GM23338 (cell line): ENCODE results near the gene CD82. TPM values are rescaled to one million over a fixed set of nuclear protein-coding genes. Genes with fewer than 3 reads are reported as not detected.
A peak's percentile ranks its signal among the peaks of the same experiment; 100 is the strongest.

Experiments
- ATAC-seq: fragments of 200-7000 bp; cut with Tn5 transposase; 3 replicates; pipeline ENCODE4 v1.9.1; 2020
- DNase-seq: peaks from one replicate; pipeline ENCODE4 v3.0.0-alpha.2; 2015; ENCODE audit warnings: low spot score
- H2AFZ ChIP-seq: fragments of 200-600 bp; sonication (generic); 2 replicates; pipeline ENCODE4 v1.8.0; 2016; ENCODE audit warnings: antibody characterized with exemption, mild to moderate bottlenecking, moderate library complexity
- H3F3A ChIP-seq: fragments of 200-600 bp; sonication (generic); replicated peaks from 2 replicates; pipeline ENCODE4 v1.8.0; 2017; ENCODE audit warnings: antibody characterized with exemption, mixed run types, low read depth
- H3K27ac ChIP-seq: fragments of 200-600 bp; sonication (generic); 2 replicates; pipeline ENCODE4 v1.6.1; 2016; ENCODE audit warnings: low read depth
- H3K27me3 ChIP-seq: fragments of 200-600 bp; sonication (generic); 2 replicates; pipeline ENCODE4 v1.8.0; 2016; ENCODE audit warnings: mild to moderate bottlenecking, mixed run types, moderate library complexity; ENCODE audit not compliant: insufficient read depth
- H3K36me3 ChIP-seq: fragments of 200-600 bp; sonication (generic); 2 replicates; pipeline ENCODE4 v1.8.0; 2016; ENCODE audit warnings: mild to moderate bottlenecking; ENCODE audit not compliant: insufficient read depth
- H3K4me1 ChIP-seq: fragments of 200-600 bp; sonication (generic); 2 replicates; pipeline ENCODE4 v1.8.0; 2016; ENCODE audit warnings: mild to moderate bottlenecking, moderate library complexity; ENCODE audit not compliant: insufficient read depth
- H3K4me2 ChIP-seq: fragments of 200-600 bp; sonication (generic); 2 replicates; pipeline ENCODE4 v1.7.1; 2017; ENCODE audit warnings: mixed run types
- H3K4me3 ChIP-seq: fragments of 200-600 bp; sonication (generic); 2 replicates; pipeline ENCODE4 v1.6.1; 2016; ENCODE audit warnings: mixed run types
- H3K79me2 ChIP-seq: fragments of 200-600 bp; sonication (generic); replicated peaks from 2 replicates; pipeline ENCODE4 v1.8.0; 2017; ENCODE audit warnings: mild to moderate bottlenecking; ENCODE audit not compliant: insufficient read depth
- H3K9me2 ChIP-seq: fragments of 200-600 bp; sonication (generic); 2 replicates; pipeline ENCODE4 v1.8.0; 2017; ENCODE audit not compliant: insufficient read depth
- H4K20me1 ChIP-seq: fragments of 200-600 bp; sonication (generic); replicated peaks from 2 replicates; pipeline ENCODE4 v1.8.0; 2017; ENCODE audit warnings: mild to moderate bottlenecking; ENCODE audit not compliant: insufficient read depth
- H3K27ac Mint-ChIP-seq: 2 replicates; pipeline ENCODE4 v1.8.0; 2020; ENCODE audit warnings: inconsistent platforms, mild to moderate bottlenecking, moderate library complexity, mixed read lengths
- H3K27me3 Mint-ChIP-seq: 3 replicates; pipeline ENCODE4 v1.8.0; 2022; ENCODE audit warnings: low read depth, mild to moderate bottlenecking, moderate library complexity, mixed read lengths, inconsistent platforms; ENCODE audit not compliant: insufficient read depth, poor library complexity
- H3K36me3 Mint-ChIP-seq: 3 replicates; pipeline ENCODE4 v1.8.0; 2021; ENCODE audit warnings: low read depth, mild to moderate bottlenecking, inconsistent platforms, moderate library complexity, mixed read lengths
- H3K4me1 Mint-ChIP-seq: 3 replicates; pipeline ENCODE4 v1.8.0; 2020; ENCODE audit warnings: mild to moderate bottlenecking, inconsistent platforms, mixed read lengths
- H3K4me3 Mint-ChIP-seq: 3 replicates; pipeline ENCODE4 v1.8.0; 2021; ENCODE audit warnings: moderate library complexity, mild to moderate bottlenecking, inconsistent platforms, mixed read lengths
- H3K9me3 Mint-ChIP-seq: 3 replicates; pipeline ENCODE4 v1.8.0; 2020; ENCODE audit warnings: moderate library complexity, mild to moderate bottlenecking, inconsistent platforms, mixed read lengths
- CREB1 ChIP-seq: fragments of 250-450 bp; sonication (Bioruptor Pico); IDR thresholded peaks from 2 replicates; pipeline ENCODE4 v1.5.0; 2020; ENCODE audit warnings: low read depth, mild to moderate bottlenecking, moderate library complexity
- CTCF ChIP-seq, 2 experiments: fragments of 200-600 bp in 1 of 2; sonication (generic) in 1 of 2; conservative IDR thresholded peaks; 2 replicates each; pipeline versions ENCODE4 v1.5.1 to v1.6.1; 2016 to 2017; ENCODE audit warnings: antibody characterized with exemption in 2 of 2, low read depth in 2 of 2, mild to moderate bottlenecking in 2 of 2, moderate library complexity in 1 of 2
- ETS1 ChIP-seq: IDR thresholded peaks from 2 replicates; pipeline ENCODE4 v1.6.1; 2016; ENCODE audit warnings: antibody characterized with exemption
- EZH2 ChIP-seq: fragments of 200-600 bp; sonication (generic); IDR thresholded peaks from one replicate; pipeline ENCODE4 v1.8.0; 2017; ENCODE audit warnings: antibody characterized with exemption, mild to moderate bottlenecking, low read depth; ENCODE audit not compliant: unreplicated experiment
- EZH2phosphoT487 ChIP-seq: fragments of 200-600 bp; sonication (generic); IDR thresholded peaks from one replicate; pipeline ENCODE4 v1.8.1; 2018; ENCODE audit warnings: antibody characterized with exemption; ENCODE audit not compliant: unreplicated experiment
- JUNB ChIP-seq: IDR thresholded peaks from one replicate; pipeline ENCODE4 v1.6.1; 2016; ENCODE audit warnings: antibody characterized with exemption; ENCODE audit not compliant: unreplicated experiment
- NANOG ChIP-seq: IDR thresholded peaks from 2 replicates; pipeline ENCODE4 v1.6.1; 2016; ENCODE audit warnings: antibody characterized with exemption, borderline replicate concordance
- POLR2AphosphoS5 ChIP-seq: IDR thresholded peaks from 2 replicates; pipeline ENCODE4 v1.6.1; 2016; ENCODE audit warnings: antibody characterized with exemption, low read depth
- REST ChIP-seq: IDR thresholded peaks from one replicate; pipeline ENCODE4 v1.6.1; 2018; ENCODE audit warnings: antibody characterized with exemption; ENCODE audit not compliant: unreplicated experiment
- STAT1 ChIP-seq: IDR thresholded peaks from one replicate; pipeline ENCODE4 v1.6.1; 2016; ENCODE audit warnings: antibody characterized with exemption; ENCODE audit not compliant: unreplicated experiment
- ZNF114 ChIP-seq: fragments of 250-450 bp; sonication (Bioruptor Pico); IDR thresholded peaks from 2 replicates; pipeline ENCODE4 v1.5.0; 2020; ENCODE audit warnings: mild to moderate bottlenecking, moderate library complexity
- ZNF331 ChIP-seq: fragments of 250-450 bp; sonication (Bioruptor Pico); IDR thresholded peaks from 2 replicates; pipeline ENCODE4 v1.5.0; 2020; ENCODE audit warnings: low read depth, mild to moderate bottlenecking, moderate library complexity
- ZNF462 ChIP-seq: fragments of 250-450 bp; sonication (Bioruptor Pico); IDR thresholded peaks from 2 replicates; pipeline ENCODE4 v1.5.0; 2020; ENCODE audit warnings: mild to moderate bottlenecking, moderate library complexity
- polyA plus RNA-seq: library from polyadenylated mRNA; unstranded; fragments of >200 nt; fragmentation: Nextera tagmentation; extraction: Ambion mirVana; gene quantifications from 2 replicates; pipeline ENCODE4 v1.2.1, GENCODE V29; 2016
- total RNA-seq: library from RNA; depleted of rRNA; stranded (reverse); fragments of >200 nt; shearing (Covaris generic); gene quantifications from 2 replicates; pipeline ENCODE4 v1.2.3, GENCODE V29; 2014

CD82 gene
- total and polyA plus RNA-seq, 2 experiments from 2014 or later = 4.4 to 4.9 TPM

- Mint-ChIP-seq H3K27me3 (peaks cover 22% of the 10 kb centered on the region), H3K9me3 (no peaks in the 10 kb centered on the region), H3K4me1 (peaks cover 29% of the 10 kb centered on the region), H3K4me3 (no peak overlapping the region), H3K27ac (no peak overlapping the region), H3K36me3 (no peaks in the 10 kb centered on the region; the same call in 2 of the 3 replicates)
- Histone ChIP-seq H3K4me2 (no peak overlapping the region), H3K27me3 (no peaks in the 10 kb centered on the region), H2AFZ (peak overlapping the region; percentile 66; the same call in 1 of the 2 replicates), H3K4me3 (no peak overlapping the region), H3K4me1 (peaks cover 4% of the 10 kb centered on the region; the same call in 1 of the 2 replicates), H3K36me3 (no peaks in the 10 kb centered on the region), H4K20me1 (no peaks in the 10 kb centered on the region), H3K27ac (no peak overlapping the region), H3F3A (no peaks in the 10 kb centered on the region), H3K9me2 (no peaks in the 10 kb centered on the region), H3K79me2 (no peaks in the 10 kb centered on the region)
- no peak for TF ChIP-seq CTCF (conservative IDR thresholded peaks at IDR 0.05; ENCODE audit: low read depth in 2 of 2)
- TF ChIP-seq REST = no peak
- no peak for TF ChIP-seq NANOG
- TF ChIP-seq ZNF462 (CRISPR knock-in tag) = no peak
- TF ChIP-seq POLR2AphosphoS5 = no peak
- no peak for TF ChIP-seq EZH2
- no peak for TF ChIP-seq EZH2phosphoT487
- TF ChIP-seq STAT1 = no peak
- TF ChIP-seq JUNB = no peak
- no peak for TF ChIP-seq ZNF331 (CRISPR knock-in tag)
- TF ChIP-seq ZNF114 (CRISPR knock-in tag) = no peak
- TF ChIP-seq ETS1 = no peak
- TF ChIP-seq CREB1 (CRISPR knock-in tag) = no peak
- no peak for ATAC-seq
- no peak for DNase-seq
These were observed 39.8 kb upstream of the CD82 start for GRCh38 chr11:44525473-44526252.
